GM23248 (cell line): Measurements from ENCODE around the gene GPNMB. TPM values are rescaled to one million over a fixed set of nuclear protein-coding genes. Genes with fewer than 3 reads are reported as not detected.

Experiments
- DNase-seq: peaks from one replicate; pipeline ENCODE4 v3.0.0-alpha.2; 2015
- H2AFZ ChIP-seq: fragments of 200-600 bp; sonication (generic); 2 replicates; pipeline ENCODE4 v1.6.1; 2016; ENCODE audit warnings: antibody characterized with exemption
- H3F3A ChIP-seq: fragments of 200-600 bp; sonication (generic); 2 replicates; pipeline ENCODE4 v1.6.1; 2016; ENCODE audit warnings: mild to moderate bottlenecking, antibody characterized with exemption, mixed run types; ENCODE audit not compliant: insufficient read depth
- H3K27ac ChIP-seq: fragments of 200-600 bp; sonication (generic); 2 replicates; pipeline ENCODE4 v1.5.1; 2016; ENCODE audit warnings: mild to moderate bottlenecking
- H3K27me3 ChIP-seq: fragments of 200-600 bp; sonication (generic); replicated peaks from 2 replicates; pipeline ENCODE4 v1.6.1; 2016; ENCODE audit warnings: mild to moderate bottlenecking; ENCODE audit not compliant: insufficient read depth
- H3K36me3 ChIP-seq: fragments of 200-600 bp; sonication (generic); 2 replicates; pipeline ENCODE4 v1.6.1; 2016; ENCODE audit warnings: low read depth, mild to moderate bottlenecking
- H3K4me1 ChIP-seq: fragments of 200-600 bp; sonication (generic); 2 replicates; pipeline ENCODE4 v1.6.1; 2016; ENCODE audit warnings: mild to moderate bottlenecking; ENCODE audit not compliant: insufficient read depth
- H3K4me2 ChIP-seq: fragments of 200-600 bp; sonication (generic); one replicate; pipeline ENCODE4 v1.6.1; 2016; ENCODE audit warnings: mild to moderate bottlenecking; ENCODE audit not compliant: unreplicated experiment
- H3K4me3 ChIP-seq: fragments of 200-600 bp; sonication (generic); 2 replicates; pipeline ENCODE4 v1.5.1; 2016; ENCODE audit warnings: mild to moderate bottlenecking
- H3K79me2 ChIP-seq: fragments of 200-600 bp; sonication (generic); 2 replicates; pipeline ENCODE4 v1.6.1; 2016; ENCODE audit warnings: mild to moderate bottlenecking; ENCODE audit not compliant: insufficient read depth
- H3K9ac ChIP-seq: fragments of 200-600 bp; sonication (generic); 2 replicates; pipeline ENCODE4 v1.6.1; 2016; ENCODE audit warnings: mild to moderate bottlenecking
- H3K9me2 ChIP-seq: fragments of 200-600 bp; sonication (generic); 2 replicates; pipeline ENCODE4 v1.6.1; 2016; ENCODE audit warnings: mixed run types, mild to moderate bottlenecking, moderate library complexity; ENCODE audit not compliant: insufficient read depth
- H3K9me3 ChIP-seq: fragments of 200-600 bp; sonication (generic); one replicate; pipeline ENCODE4 v1.6.1; 2017; ENCODE audit warnings: low read depth
- H4K20me1 ChIP-seq: fragments of 200-600 bp; sonication (generic); 2 replicates; pipeline ENCODE4 v1.6.0; 2016; ENCODE audit not compliant: insufficient read depth
- EZH2 ChIP-seq: fragments of 200-600 bp; sonication (generic); IDR thresholded peaks from 2 replicates; pipeline ENCODE4 v1.6.1; 2018; ENCODE audit warnings: antibody characterized with exemption, mild to moderate bottlenecking; ENCODE audit not compliant: insufficient read depth, poor library complexity, severe bottlenecking
- EZH2phosphoT487 ChIP-seq: fragments of 200-600 bp; sonication (generic); IDR thresholded peaks from 2 replicates; pipeline ENCODE4 v1.6.1; 2018; ENCODE audit warnings: antibody characterized with exemption, moderate library complexity, mild to moderate bottlenecking, low read depth; ENCODE audit not compliant: insufficient read depth
- WGBS, 2 experiments: methylation state at CpG; one replicate each; pipeline ENCODE4 v1.1.6; 2015 to 2017; ENCODE audit warnings: low lambda C conversion rate in 2 of 2, low coverage in 1 of 2; ENCODE audit errors: missing lambda C conversion rate in 2 of 2; 5-methylcytosine and 5-hydroxymethylcytosine counted together
- in situ Hi-C: fragments of 300-500 bp; cut with MboI; formaldehyde crosslinking; loops from 2 replicates; pipeline ENCODE4 v1.15.0; 2020
- polyA plus RNA-seq: library from polyadenylated mRNA; unstranded; fragments of >200 nt; fragmentation: Nextera tagmentation; extraction: Ambion mirVana; gene quantifications from 2 replicates; pipeline ENCODE4 v1.2.1, GENCODE V29; 2016
- total RNA-seq: library from RNA; depleted of rRNA; stranded (reverse); fragments of >200 nt; shearing (Covaris generic); gene quantifications from 2 replicates; pipeline ENCODE4 v1.2.3, GENCODE V29; 2014; rRNA removed

The GPNMB gene
- total and polyA plus RNA-seq, 2 experiments from 2014 or later: 38.2 to 43.2 TPM

GRCh38 chr7:23315366-23315765, 68.8 kb downstream of the GPNMB start:
- H3K79me2 ChIP-seq: no peaks in the 10 kb centered on the region
- no peak for TF ChIP-seq EZH2phosphoT487
- no peak for TF ChIP-seq EZH2
- peaks cover 29% of the 10 kb centered on the region for H3F3A ChIP-seq
- H3K27me3 ChIP-seq: no peaks in the 10 kb centered on the region
- H3K4me2 ChIP-seq: no peak overlapping the region
- no peak overlapping the region for H3K9ac ChIP-seq
- no peak for DNase-seq
- no peak overlapping the region for H3K4me3 ChIP-seq
- 83 to 87% methylated on average over 7 of the region's 7 CpGs for WGBS, 2 experiments
- H3K9me2 ChIP-seq: no peaks in the 10 kb centered on the region
- H4K20me1 ChIP-seq: no peaks in the 10 kb centered on the region
- no peaks in the 10 kb centered on the region for H3K9me3 ChIP-seq
- H3K36me3 ChIP-seq: peaks cover 38% of the 10 kb centered on the region
- in situ Hi-C loops: no loop called here
- no peak overlapping the region for H2AFZ ChIP-seq
- no peaks in the 10 kb centered on the region for H3K4me1 ChIP-seq
- H3K27ac ChIP-seq: no peak overlapping the region

Other genes starting within 250 kb of the GPNMB start
- 55.6 and 59.2 TPM in 2 replicates for gene HYCC1, start 232.6 kb upstream of the GPNMB start, total RNA-seq
- 56.9 and 62.9 TPM in 2 replicates for gene HYCC1, start 232.6 kb upstream of the GPNMB start, polyA plus RNA-seq
- gene KLHL7, start 141.0 kb upstream of the GPNMB start, total RNA-seq: 34.9 and 57.7 TPM in 2 replicates
- gene KLHL7, start 141.0 kb upstream of the GPNMB start, polyA plus RNA-seq: 33.9 and 39.6 TPM in 2 replicates
- 34.2 and 61.3 TPM in 2 replicates for gene NUP42, start 64.7 kb upstream of the GPNMB start, total RNA-seq
- 27.1 and 28.5 TPM in 2 replicates for gene NUP42, start 64.7 kb upstream of the GPNMB start, polyA plus RNA-seq
- gene MALSU1, start 52.6 kb downstream of the GPNMB start, total RNA-seq: 66.0 and 96.1 TPM in 2 replicates
- gene MALSU1, start 52.6 kb downstream of the GPNMB start, polyA plus RNA-seq: 135 and 136 TPM in 2 replicates
- gene IGF2BP3, start 223.7 kb downstream of the GPNMB start, total RNA-seq: 13.7 and 18.2 TPM in 2 replicates
- 7.0 and 7.6 TPM in 2 replicates for gene IGF2BP3, start 223.7 kb downstream of the GPNMB start, polyA plus RNA-seq